Calu3 (cell line): ENCODE data around the gene HNRNPAB. TPM values are rescaled to one million over a fixed set of nuclear protein-coding genes. Genes with fewer than 3 reads are reported as not detected.
A peak's percentile ranks its signal among the peaks of the same experiment; 100 is the strongest.

Source experiments
- Bru-seq: library from RNA; stranded (reverse); fragments of 400-500 nt; gene quantifications from one replicate; lab custom pipeline; 2021; lab: Mats Ljungman, UMichigan
- BruChase-seq, 2 experiments: library from RNA; stranded (reverse); fragments of 400-500 nt; gene quantifications; one replicate each; lab custom pipeline; 2021; lab: Mats Ljungman, UMichigan
- BruUV-seq: library from RNA; stranded (reverse); fragments of 400-500 nt; replicated peaks from 2 replicates; lab custom pipeline; 2021; lab: Mats Ljungman, UMichigan
- CTCF ChIA-PET: fragments of 300-600 bp; sonication (Branson Sonifier 250); formaldehyde crosslinking; loops from one replicate; lab custom pipeline; 2022; ENCODE audit warnings: antibody characterized with exemption; lab: Charles Lee
- DNase-seq: peaks from one replicate; pipeline ENCODE4 v3.0.0; 2022
- H3K27ac Mint-ChIP-seq: one replicate; pipeline ENCODE4 v1.8.0; 2022; ENCODE audit warnings: mixed read lengths; ENCODE audit not compliant: unreplicated experiment
- H3K27me3 Mint-ChIP-seq: one replicate; pipeline ENCODE4 v1.8.0; 2022; ENCODE audit warnings: mixed read lengths; ENCODE audit not compliant: unreplicated experiment
- H3K36me3 Mint-ChIP-seq: one replicate; pipeline ENCODE4 v1.8.0; 2022; ENCODE audit warnings: mild to moderate bottlenecking, moderate library complexity, mixed read lengths; ENCODE audit not compliant: insufficient read depth, unreplicated experiment
- H3K4me1 Mint-ChIP-seq: one replicate; pipeline ENCODE4 v1.8.0; 2022; ENCODE audit warnings: mild to moderate bottlenecking, low read depth, mixed read lengths; ENCODE audit not compliant: unreplicated experiment
- H3K4me3 Mint-ChIP-seq: one replicate; pipeline ENCODE4 v1.8.0; 2022; ENCODE audit warnings: mild to moderate bottlenecking, low read depth, moderate library complexity, mixed read lengths; ENCODE audit not compliant: unreplicated experiment
- H3K9me3 Mint-ChIP-seq: one replicate; pipeline ENCODE4 v1.8.0; 2022; ENCODE audit warnings: low read depth, mixed read lengths; ENCODE audit not compliant: unreplicated experiment
- intact Hi-C: fragments of 100-400 bp; cut with micrococcal nuclease; formaldehyde crosslinking; loops from one replicate; pipeline ENCODE4 v1.10.0; 2022; ENCODE audit not compliant: unreplicated experiment
- long read RNA-seq: library from polyadenylated mRNA; stranded (forward); transcript quantifications from one replicate; pipeline ENCODE4 v2.0.0, GENCODE V29; 2022
- total RNA-seq: library from RNA; stranded (reverse); gene quantifications from 2 replicates; pipeline ENCODE4 v1.2.3, GENCODE V29; 2022
- TF ChIP-seq, protein P1 (sequence below): fragments of 200-600 bp; IDR thresholded peaks from one replicate; pipeline ENCODE4 v1.8.0; 2022; ENCODE audit warnings: antibody characterized with exemption; ENCODE audit not compliant: unreplicated experiment

HNRNPAB gene
- total RNA-seq (306 and 314 TPM in 2 replicates), Bru-seq, nascent RNA (percentile 98 among the genes with signal in this experiment), BruChase-seq, experiment 1, labeled RNA remaining after a 6-hour chase (percentile 99 among the genes with signal in this experiment), BruChase-seq, experiment 2, labeled RNA remaining after a 2-hour chase (percentile 99 among the genes with signal in this experiment)
- long read RNA-seq, transcript HNRNPAB-202 (8 exons, 1,796 nt) = major isoform, 23 of 76 reads
- long read RNA-seq, transcript HNRNPAB-205 (6 exons, 1,674 nt) = minor isoform, 7 of 76 reads
- long read RNA-seq, transcript HNRNPAB-201 (7 exons, 1,602 nt) = minor isoform, 13 of 76 reads
- long read RNA-seq, partial matches to known transcripts = 17 of 76 reads
- long read RNA-seq, other reads (novel, unspliced or antisense) = 14 of 76 reads

DNA sequence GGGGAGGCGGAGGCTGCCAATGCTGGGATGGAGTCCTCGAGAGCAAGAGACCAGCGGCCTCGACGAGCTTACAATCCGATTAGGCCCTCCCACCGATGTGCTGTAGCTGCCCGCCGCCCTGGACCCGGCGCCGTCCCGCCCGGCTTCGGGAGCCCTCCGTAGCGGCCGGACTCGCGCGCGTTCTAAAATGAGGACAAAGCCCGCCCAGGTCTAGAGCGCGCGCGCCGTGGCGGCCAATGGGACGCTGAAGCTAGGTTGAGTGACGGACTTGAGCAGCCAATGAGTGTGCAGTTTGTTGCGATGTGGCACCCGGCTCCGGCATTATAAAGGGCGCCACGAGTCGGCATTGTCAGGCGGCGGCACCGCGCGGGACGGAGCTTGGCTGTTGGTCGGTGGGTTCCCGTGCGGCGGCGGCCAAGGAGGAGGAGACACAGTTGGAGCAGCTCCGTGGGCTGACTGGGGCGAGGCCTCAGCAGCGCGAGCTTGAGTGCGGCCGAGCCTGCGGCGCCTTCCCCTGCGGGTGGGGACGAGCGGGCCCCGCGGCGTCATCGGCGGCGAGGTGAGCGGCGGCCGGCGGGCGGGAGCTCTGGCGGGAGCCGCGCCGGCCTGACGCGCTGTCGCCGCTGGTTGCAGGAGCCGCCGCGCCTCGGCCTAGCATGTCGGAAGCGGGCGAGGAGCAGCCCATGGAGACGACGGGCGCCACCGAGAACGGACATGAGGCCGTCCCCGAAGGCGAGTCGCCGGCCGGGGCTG is at the start of gene HNRNPAB:
TSS of gene HNRNPAB (plus strand) at position 352 of the 753 bp plus-strand sequence. CDS start at position 657, 305 bp downstream.
- no peaks in the 10 kb centered on the region for H3K9me3 Mint-ChIP-seq
- DNase-seq = peak; percentile 97
- H3K36me3 Mint-ChIP-seq = peaks cover 65% of the 10 kb centered on the region
- BruUV-seq = TSS peak; percentile 6
- peak within 1 kb of the TSS; percentile 85 for H3K4me3 Mint-ChIP-seq
- TF ChIP-seq, protein P1, sequence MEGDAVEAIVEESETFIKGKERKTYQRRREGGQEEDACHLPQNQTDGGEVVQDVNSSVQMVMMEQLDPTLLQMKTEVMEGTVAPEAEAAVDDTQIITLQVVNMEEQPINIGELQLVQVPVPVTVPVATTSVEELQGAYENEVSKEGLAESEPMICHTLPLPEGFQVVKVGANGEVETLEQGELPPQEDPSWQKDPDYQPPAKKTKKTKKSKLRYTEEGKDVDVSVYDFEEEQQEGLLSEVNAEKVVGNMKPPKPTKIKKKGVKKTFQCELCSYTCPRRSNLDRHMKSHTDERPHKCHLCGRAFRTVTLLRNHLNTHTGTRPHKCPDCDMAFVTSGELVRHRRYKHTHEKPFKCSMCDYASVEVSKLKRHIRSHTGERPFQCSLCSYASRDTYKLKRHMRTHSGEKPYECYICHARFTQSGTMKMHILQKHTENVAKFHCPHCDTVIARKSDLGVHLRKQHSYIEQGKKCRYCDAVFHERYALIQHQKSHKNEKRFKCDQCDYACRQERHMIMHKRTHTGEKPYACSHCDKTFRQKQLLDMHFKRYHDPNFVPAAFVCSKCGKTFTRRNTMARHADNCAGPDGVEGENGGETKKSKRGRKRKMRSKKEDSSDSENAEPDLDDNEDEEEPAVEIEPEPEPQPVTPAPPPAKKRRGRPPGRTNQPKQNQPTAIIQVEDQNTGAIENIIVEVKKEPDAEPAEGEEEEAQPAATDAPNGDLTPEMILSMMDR = no peak
- CTCF ChIA-PET = interaction anchor here (0.6 to 0.7 kb wide), 2 partner anchors 89 to 129 kb away, joined by 3 to 7 read pairs; no protein-coding TSS in a partner anchor
- H3K4me1 Mint-ChIP-seq = peaks cover 32% of the 10 kb centered on the region
- intact Hi-C loops = no loop called here
- peak within 1 kb of the TSS; percentile 99 for H3K27ac Mint-ChIP-seq
- peaks cover 12% of the 10 kb centered on the region for H3K27me3 Mint-ChIP-seq

DNA sequence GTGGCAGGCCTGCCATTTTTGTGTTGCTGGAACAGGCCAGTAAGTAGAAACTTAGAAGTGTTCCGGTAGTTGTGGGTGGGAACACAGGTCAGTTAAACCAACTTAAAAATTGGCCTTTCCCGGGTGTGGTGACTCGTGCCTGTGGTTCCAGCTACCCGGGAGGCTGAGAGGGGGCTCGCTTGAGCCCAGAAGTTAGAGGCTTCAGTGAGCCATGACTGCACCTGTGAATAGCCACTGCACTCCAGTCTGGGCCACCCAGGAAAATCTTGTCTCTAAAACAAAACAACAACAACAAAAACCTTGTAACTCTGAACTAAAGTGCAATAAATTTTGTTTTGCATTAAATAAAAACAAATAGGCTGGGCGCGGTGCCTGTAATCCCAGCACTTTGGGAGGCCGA is 49.3 kb upstream of the HNRNPAB start:
- CTCF ChIA-PET = no interaction called here
- Mint-ChIP-seq H3K36me3 (peaks cover 47% of the 10 kb centered on the region), H3K4me3 (no peak overlapping the region), H3K4me1 (peaks cover 22% of the 10 kb centered on the region), H3K9me3 (no peaks in the 10 kb centered on the region), H3K27ac (no peak overlapping the region), H3K27me3 (no peaks in the 10 kb centered on the region)
- DNase-seq = no peak
- TF ChIP-seq, protein P1 = no peak
- intact Hi-C loops = no loop called here
- no TSS peak for BruUV-seq

DNA sequence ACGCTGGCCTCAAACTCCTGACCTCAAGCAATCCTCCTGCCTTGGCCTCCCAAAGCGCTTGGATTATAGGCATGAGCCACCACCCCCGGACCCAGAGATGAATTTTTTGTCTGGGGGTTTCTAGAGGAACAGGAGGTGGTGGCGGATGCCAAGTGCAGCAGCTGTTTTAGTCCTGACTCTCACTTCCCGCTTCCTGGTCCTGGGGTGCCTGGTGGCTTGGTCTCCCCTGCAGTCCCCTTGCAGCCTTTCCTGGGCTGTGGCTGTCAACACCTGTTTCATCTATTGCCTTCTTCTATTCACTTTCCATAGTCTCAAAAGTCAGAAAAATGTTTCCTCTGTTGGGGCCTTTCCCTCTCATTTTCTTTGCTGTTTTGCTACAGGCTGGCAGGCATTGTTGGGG is 44.2 kb upstream of the HNRNPAB start:
- Mint-ChIP-seq H3K4me3 (no peak overlapping the region), H3K9me3 (no peaks in the 10 kb centered on the region), H3K4me1 (no peaks in the 10 kb centered on the region), H3K27me3 (peaks cover 23% of the 10 kb centered on the region), H3K27ac (no peak overlapping the region), H3K36me3 (peaks cover 5% of the 10 kb centered on the region)
- CTCF ChIA-PET = interaction anchor here (0.6 kb wide), 1 partner anchor 48 kb away, joined by 3 read pairs; no protein-coding TSS in a partner anchor
- TF ChIP-seq, protein P1 = no peak
- DNase-seq = no peak
- intact Hi-C loops = no loop called here
- no TSS peak for BruUV-seq

DNA sequence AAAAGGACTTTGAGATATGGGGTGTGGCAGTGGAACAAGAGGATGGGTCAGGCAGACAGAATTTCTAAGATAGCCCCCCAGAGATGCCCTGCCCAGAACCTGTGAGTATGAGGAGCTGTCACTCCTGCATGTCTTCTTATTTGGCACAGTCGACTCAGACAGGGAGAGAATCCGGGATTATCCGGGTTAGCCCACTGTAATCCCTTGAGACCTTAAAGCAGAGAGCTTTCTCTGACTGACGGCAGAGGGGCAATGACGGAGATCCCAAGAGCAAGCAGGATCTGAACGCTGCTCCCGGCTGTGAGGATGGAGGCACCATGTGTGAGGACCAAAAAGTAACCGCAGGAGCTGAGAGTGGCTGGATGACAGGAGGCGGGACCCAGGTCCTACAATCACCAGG is 41.9 kb upstream of the HNRNPAB start:
- no peak overlapping the region for H3K27ac Mint-ChIP-seq
- H3K27me3 Mint-ChIP-seq = peaks cover 23% of the 10 kb centered on the region
- intact Hi-C loops = no loop called here
- H3K4me1 Mint-ChIP-seq = no peaks in the 10 kb centered on the region
- no peak overlapping the region for H3K4me3 Mint-ChIP-seq
- TF ChIP-seq, protein P1 = no peak
- H3K9me3 Mint-ChIP-seq = no peaks in the 10 kb centered on the region
- peaks cover 5% of the 10 kb centered on the region for H3K36me3 Mint-ChIP-seq
- no TSS peak for BruUV-seq
- no peak for DNase-seq
- CTCF ChIA-PET = interaction anchor here (1.0 to 2.5 kb wide), 3 partner anchors 84 to 88 kb away, joined by 4 to 12 read pairs (median 4); no protein-coding TSS in a partner anchor
